Measurements from ENCODE around the gene UBTD1.

- TF ChIP-seq CTCF (IDR thresholded peaks at IDR 0.05): no peak
- no peak for TF ChIP-seq POLR2A (IDR thresholded peaks at IDR 0.05)
These were observed 14.8 kb upstream of the UBTD1 start for GRCh38 chr10:97483921-97484320.
